ENCODE results near the gene MATK.

- TF ChIP-seq POLR2AphosphoS5 (IDR thresholded peaks at IDR 0.05; ENCODE audit: low read depth, low read length) (no peak), TAF1 (IDR thresholded peaks at IDR 0.05; ENCODE audit: borderline replicate concordance, low read depth, low read length) (no peak)
Observed at GRCh38 chr19:3814648-3815047, 28.5 kb upstream of the MATK start.

Data from GM12892 (cell line).